ENCODE results near the gene BTC.

The BTC gene

GRCh38 chr4:74757136-74757535 lies 37.2 kb downstream of the BTC start:
- TF ChIP-seq, protein P1, sequence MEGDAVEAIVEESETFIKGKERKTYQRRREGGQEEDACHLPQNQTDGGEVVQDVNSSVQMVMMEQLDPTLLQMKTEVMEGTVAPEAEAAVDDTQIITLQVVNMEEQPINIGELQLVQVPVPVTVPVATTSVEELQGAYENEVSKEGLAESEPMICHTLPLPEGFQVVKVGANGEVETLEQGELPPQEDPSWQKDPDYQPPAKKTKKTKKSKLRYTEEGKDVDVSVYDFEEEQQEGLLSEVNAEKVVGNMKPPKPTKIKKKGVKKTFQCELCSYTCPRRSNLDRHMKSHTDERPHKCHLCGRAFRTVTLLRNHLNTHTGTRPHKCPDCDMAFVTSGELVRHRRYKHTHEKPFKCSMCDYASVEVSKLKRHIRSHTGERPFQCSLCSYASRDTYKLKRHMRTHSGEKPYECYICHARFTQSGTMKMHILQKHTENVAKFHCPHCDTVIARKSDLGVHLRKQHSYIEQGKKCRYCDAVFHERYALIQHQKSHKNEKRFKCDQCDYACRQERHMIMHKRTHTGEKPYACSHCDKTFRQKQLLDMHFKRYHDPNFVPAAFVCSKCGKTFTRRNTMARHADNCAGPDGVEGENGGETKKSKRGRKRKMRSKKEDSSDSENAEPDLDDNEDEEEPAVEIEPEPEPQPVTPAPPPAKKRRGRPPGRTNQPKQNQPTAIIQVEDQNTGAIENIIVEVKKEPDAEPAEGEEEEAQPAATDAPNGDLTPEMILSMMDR (IDR thresholded peaks at IDR 0.05) = no peak
- TF ChIP-seq ZFX (IDR thresholded peaks at IDR 0.05; ENCODE audit: borderline replicate concordance) = no peak
- no peak overlapping the region for H3K27ac ChIP-seq

DNA sequence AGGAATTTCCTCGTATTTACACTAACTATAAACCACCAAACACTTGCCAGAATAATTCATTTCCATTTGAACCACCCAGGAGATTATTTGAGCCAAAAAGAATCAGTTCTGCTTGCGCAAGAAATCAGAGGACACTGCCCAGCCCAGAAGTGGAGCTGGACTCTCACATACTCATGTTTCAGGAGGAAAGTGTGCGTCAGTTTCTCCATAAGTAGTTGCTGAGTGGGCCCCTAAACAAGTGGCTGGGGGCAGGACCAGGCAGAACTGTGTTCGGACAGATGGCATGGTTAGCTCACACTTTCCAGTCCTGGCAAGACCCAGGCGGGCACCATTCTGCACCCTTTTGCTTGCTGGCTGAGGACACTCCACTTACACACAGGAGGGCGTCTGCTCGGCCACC lies 38.8 kb downstream of the BTC start:
- no peak for TF ChIP-seq ZFX (IDR thresholded peaks at IDR 0.05; ENCODE audit: borderline replicate concordance)
- TF ChIP-seq, protein P1 (IDR thresholded peaks at IDR 0.05) = no peak
- no peak overlapping the region for H3K27ac ChIP-seq

DNA sequence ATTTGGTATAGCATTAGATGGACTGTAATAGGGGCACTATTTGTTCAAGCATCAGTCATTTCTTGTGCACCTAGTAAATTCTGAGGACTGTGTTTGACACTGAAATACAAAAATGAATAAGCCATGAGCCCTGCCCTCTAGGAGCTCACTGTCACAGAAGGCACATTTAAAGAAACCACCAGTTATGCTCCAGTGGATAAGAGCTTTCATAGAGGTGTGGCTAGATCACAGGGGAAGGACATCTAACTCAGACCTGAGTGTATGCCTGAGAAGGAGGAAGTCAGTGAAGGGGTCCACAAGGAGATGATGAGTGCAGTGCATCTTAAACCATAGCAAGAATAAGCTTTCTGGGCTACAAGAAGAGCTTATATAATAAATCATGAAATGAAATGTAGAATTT lies 40.1 kb downstream of the BTC start:
- H3K27ac ChIP-seq = no peak overlapping the region
- TF ChIP-seq, protein P1 (IDR thresholded peaks at IDR 0.05) = no peak
- no peak for TF ChIP-seq ZFX (IDR thresholded peaks at IDR 0.05; ENCODE audit: borderline replicate concordance)

GRCh38 chr4:74752798-74753197 lies 41.5 kb downstream of the BTC start:
- no peak for TF ChIP-seq ZFX (IDR thresholded peaks at IDR 0.05; ENCODE audit: borderline replicate concordance)
- TF ChIP-seq, protein P1 (IDR thresholded peaks at IDR 0.05) = no peak
- H3K27ac ChIP-seq = no peak overlapping the region

DNA sequence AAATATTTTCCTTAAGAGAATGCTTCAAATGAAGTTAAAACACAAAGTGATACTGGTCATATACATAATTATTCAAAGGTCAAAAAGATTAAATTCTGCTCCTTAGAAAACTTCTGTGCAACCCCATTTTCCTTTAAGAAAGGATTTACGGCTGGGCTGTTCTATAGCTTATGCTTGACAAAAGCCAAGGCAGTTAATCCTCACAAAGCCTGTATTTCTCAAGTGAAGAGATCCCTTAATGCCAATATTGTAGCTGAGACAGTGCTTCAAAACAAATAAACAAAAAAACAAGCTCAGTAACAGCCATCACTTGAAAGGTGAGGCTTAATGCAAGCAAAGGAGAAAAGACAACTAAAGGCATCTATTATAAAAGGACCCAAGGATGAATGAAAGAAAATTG lies 42.5 kb downstream of the BTC start:
- TF ChIP-seq, protein P1 (IDR thresholded peaks at IDR 0.05) = no peak
- TF ChIP-seq ZFX (IDR thresholded peaks at IDR 0.05; ENCODE audit: borderline replicate concordance) = no peak
- no peak overlapping the region for H3K27ac ChIP-seq

DNA sequence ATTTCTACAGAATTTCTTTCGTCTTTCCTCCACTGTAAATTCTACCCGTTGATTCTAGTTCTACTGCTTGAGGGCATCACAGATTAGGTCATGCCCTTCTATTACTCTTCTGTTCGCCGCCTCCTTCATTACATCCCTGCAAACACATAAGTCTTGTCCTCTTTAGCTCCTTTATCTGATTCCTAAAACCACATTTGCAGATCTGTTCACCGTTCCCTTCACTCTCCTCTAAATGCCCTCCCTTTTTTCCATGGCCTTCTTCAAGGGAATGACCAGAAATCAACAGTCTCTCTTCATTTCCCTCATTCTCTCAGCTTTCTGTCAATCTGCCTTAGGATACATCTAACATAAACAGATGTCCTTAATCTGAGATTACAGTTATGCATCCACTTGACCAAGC lies 43.1 kb downstream of the BTC start:
- TF ChIP-seq, protein P1 (IDR thresholded peaks at IDR 0.05) = no peak
- no peak for TF ChIP-seq ZFX (IDR thresholded peaks at IDR 0.05; ENCODE audit: borderline replicate concordance)
- no peak overlapping the region for H3K27ac ChIP-seq

GRCh38 chr4:74742185-74742584 lies 52.1 kb downstream of the BTC start:
- H3K27ac ChIP-seq = no peak overlapping the region
- TF ChIP-seq ZFX (IDR thresholded peaks at IDR 0.05; ENCODE audit: borderline replicate concordance) = no peak
- TF ChIP-seq, protein P1 (IDR thresholded peaks at IDR 0.05) = no peak

Data from 22Rv1 (cell line).